Measurements from ENCODE around the gene PRAMEF11.

PRAMEF11 gene

GRCh38 chr1:12776801-12777557 lies 54.2 kb downstream of the PRAMEF11 start:
- no peak overlapping the region for H3K4me3 ChIP-seq (ENCODE audit: low read length)
- TF ChIP-seq CTCF (IDR thresholded peaks at IDR 0.05; ENCODE audit: insufficient read depth, low read depth, low read length, missing control alignments), result no peak
- DNase-seq (ENCODE audit: low read depth), result no peak

GRCh38 chr1:12775443-12775842 lies 55.8 kb downstream of the PRAMEF11 start:
- TF ChIP-seq CTCF (IDR thresholded peaks at IDR 0.05; ENCODE audit: insufficient read depth, low read depth, low read length, missing control alignments), result no peak
- H3K4me3 ChIP-seq (ENCODE audit: low read length), result no peak overlapping the region
- no peak for DNase-seq (ENCODE audit: low read depth)

- H3K4me3 ChIP-seq (ENCODE audit: low read length), result no peak overlapping the region
- no peak for TF ChIP-seq CTCF (IDR thresholded peaks at IDR 0.05; ENCODE audit: insufficient read depth, low read depth, low read length, missing control alignments)
- DNase-seq (ENCODE audit: low read depth), result no peak
These were observed 56.3 kb downstream of the PRAMEF11 start for GRCh38 chr1:12774801-12775345.

Data from epithelial cell of esophagus (primary cell).